Endometrial microvascular endothelial cells (primary cell): Measurements from ENCODE around the gene THRB. TPM values are rescaled to one million over a fixed set of nuclear protein-coding genes. Genes with fewer than 3 reads are reported as not detected.

ENCODE experiments used
- in situ Hi-C: cut with HindIII; loops from 2 replicates; pipeline ENCODE4 v1.10.0; 2017; ENCODE audit warnings: low sequenced_read_pairs, low pct_unique_long_range_greater_than_20kb; ENCODE audit errors: inconsistent ontology term
- total RNA-seq: library from RNA; depleted of rRNA; stranded (reverse); fragments of >200 nt; gene quantifications from one replicate; pipeline ENCODE4 v1.2.3, GENCODE V29; 2015; ENCODE audit errors: inconsistent ontology term

THRB gene
- total RNA-seq, 1 donor from 2014 or later: 7.1 TPM

DNA sequence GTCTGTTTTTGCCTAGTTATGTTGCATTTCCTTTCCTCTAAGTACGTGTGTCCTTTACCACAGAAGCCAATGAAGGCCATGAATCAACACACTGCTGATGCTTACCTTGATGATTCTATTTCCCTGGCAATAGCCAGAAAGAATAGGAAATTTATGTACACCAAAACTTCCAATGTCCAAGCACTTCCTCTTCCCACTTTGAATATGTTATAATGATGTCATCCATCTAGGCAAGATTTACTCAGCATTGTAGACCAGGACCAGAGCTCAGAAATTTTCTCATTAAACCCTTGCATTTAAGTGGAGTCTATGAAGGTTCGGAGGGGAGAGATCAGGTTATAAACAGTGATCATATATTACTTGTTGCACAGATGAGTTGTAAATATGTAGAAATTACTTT, 126.0 kb downstream of the THRB start:
- in situ Hi-C loops: no loop called here

DNA sequence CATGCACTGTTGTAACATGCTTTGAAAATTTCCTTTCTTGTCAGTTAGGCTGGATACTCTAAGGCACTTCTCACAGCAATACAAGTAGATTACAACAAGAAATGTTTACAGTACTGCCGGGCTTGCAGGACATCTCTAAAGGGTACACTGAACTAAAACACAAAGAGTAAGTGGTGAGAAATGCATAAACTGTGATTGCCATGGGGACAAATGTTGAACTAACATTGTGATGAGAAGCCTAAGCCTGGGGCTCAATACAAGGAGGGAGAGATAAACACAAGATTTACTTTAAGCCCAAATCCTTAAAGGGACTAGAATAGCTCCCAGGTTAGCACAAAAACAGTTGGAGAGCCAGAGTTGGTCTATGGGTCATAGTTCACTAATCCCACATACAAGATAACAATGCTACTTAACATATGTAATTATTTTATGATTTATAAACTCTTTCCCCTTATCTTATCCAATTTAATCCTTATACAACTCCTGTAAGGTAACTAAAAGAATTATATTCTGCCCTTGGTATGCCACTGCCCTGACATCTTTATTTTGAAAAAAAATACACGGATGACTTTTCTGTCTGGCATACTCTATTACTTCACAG, 126.9 kb downstream of the THRB start:
- in situ Hi-C loops: no loop called here

DNA sequence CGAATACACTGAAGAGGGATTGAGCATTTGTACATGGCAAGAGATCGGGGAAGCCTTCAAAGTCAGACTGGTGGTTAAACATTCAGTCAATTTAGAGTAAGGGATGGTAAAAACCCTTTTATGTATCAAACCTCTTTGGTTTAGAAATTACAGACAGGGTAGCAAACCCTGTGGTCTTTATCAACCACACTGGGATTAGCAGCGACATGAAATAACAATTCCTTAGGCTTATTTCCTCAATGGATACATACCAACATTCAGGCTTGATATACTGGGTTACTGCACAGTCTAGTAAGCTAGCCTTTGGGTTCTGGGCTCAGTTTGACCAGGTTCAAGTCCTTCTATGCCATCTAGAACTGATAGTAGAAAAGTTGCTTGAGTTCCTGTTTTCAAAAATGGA, 127.4 kb downstream of the THRB start:
- in situ Hi-C loops: no loop called here

DNA sequence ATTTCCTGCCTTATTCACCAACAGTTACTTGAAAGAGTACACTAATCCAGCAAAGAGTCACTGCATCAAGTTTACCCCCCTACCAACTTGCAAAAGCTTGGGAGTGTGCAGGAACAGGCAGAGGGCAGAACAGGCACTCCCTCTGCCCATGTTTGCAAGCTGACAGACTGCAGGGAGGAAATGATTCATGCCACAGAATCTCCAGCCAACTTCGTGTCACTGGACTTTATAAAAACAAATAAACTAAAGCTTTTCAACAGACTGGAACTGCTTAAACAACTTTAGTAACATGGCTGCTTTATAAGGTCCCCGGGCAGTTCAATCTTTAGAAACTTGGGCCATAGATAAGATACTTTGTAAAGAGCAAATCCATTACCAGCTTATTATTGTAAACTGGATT, 129.5 kb downstream of the THRB start:
- in situ Hi-C loops: no loop called here

DNA sequence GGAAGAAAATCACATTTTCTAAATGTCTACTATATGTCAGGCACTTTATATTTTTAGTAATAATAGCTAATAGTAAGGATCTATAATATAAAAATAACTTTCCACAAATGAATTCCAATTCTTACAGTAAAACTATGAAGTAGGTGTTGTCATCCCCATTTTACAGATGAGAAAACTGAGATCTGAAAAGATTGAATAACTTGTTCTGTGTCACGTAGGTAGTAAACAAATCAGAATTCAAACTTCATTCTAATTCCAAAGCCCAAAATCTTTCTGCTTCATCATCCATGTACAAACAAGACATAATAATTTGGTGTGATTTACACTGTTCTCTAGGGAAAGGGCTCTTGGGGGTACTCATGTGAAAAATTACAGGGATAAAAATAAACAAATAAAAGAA, 130.3 kb downstream of the THRB start:
- in situ Hi-C loops: no loop called here

DNA sequence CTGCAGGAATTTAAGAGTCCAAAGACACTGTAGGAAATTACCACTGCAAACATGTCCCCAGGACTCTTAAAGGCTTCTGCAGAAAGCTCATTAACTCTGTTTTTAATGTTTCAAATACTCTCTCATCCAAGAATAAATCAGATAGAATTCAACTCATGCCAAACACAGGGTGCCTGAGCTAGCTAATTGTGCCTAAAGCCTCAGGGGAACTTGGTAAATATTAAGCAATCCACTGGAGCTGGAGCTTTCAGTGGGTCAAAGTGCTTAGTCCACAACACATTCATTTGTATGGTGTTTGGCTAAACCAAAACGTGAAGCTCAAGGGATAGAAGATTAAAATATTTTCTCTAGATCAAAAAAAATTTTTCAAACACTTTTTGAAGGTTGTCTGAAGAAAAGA, 131.4 kb downstream of the THRB start:
- in situ Hi-C loops: no loop called here

DNA sequence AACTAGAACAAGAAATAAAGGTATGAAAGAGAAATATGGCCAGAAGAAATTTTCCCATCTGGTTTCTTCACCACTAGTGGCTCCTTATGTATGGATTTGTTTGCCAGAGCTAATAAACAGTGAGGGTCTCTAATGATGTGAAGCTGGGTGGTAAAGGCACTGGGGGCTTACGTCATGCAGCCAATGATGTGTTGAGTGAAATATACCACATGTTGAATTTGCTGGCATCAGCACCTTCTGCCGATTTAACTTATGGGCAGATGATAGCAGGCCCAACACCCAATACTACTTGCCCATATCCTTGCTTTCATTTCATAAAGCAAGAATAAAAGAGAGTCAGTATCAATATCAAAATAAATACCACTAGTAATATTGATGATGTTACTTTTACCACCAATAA, 133.0 kb downstream of the THRB start:
- in situ Hi-C loops: no loop called here

DNA sequence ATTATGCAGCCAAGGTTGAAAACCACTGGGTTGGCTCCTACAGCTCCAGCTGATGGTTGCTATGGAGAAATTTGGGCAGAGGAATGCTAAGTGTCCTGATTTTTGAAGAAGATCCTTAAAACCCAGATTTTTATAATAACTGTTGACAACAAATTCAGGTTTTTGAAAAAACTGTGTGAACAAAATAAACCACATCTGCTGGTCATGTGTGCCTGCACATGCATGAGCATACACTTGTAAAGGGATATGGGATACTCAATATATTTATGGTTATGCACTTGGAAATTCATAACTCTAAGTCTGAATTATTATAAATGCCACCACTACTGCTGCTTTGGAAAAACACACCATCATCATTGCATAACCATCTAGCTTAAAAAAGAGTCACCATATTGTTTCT, 133.7 kb downstream of the THRB start:
- in situ Hi-C loops: no loop called here

DNA sequence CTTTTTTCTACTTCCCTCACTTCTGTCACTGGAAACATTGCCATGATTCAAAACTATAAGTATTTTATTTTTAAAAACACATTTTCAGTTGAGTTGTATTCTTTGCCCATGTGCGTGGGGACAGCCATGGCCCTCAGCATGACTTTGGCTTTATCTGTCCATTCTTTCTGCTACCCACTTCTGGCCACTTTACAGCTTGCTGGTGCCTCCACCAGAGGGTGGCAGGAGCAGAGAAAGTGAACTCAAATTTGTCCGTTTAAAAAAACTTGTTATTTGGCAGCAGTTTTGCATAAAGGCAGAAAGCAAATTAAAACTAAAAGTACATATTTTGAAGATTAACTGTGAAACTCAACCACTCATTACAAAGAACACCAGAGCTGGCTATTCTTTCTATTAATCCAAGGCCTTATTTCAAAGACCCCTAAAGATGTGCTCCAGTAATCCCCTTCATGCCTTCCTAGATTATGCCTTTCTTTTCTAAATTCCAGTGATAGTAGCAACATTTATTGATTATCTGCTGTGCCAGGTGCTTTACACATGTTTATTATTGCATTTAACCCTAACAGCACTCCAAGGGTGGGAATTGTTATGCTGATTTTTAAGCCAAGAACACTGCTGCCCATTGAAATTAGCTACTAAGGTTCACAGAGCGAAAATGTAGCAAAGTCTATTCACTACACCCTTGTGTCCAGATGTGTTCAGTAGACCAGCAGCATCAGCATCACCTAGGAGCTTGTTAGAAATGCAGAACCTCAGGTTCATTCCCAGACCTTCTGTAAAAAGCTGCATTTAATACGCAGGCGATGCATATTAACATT, 134.8 kb downstream of the THRB start:
- in situ Hi-C loops: no loop called here

DNA sequence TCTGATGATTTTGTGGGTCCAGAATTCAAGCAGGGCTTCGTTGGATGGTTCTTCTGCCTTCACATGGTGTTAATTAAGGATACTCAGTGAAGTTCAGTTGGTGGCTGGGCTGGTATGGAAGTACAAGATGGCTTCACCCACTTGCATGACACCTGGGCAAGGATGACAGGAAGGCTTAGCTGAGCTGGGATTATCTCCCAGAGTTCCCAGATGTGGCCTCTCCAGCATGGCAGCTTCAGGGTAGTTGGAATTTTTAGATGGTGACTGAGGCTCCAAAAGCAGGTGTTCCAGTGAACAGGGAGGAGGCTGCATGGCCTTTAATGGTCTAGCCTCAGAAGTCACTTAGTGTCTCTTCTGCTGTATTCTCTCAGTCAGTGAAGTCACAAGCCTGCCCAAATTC, 135.5 kb downstream of the THRB start:
- in situ Hi-C loops: no loop called here

DNA sequence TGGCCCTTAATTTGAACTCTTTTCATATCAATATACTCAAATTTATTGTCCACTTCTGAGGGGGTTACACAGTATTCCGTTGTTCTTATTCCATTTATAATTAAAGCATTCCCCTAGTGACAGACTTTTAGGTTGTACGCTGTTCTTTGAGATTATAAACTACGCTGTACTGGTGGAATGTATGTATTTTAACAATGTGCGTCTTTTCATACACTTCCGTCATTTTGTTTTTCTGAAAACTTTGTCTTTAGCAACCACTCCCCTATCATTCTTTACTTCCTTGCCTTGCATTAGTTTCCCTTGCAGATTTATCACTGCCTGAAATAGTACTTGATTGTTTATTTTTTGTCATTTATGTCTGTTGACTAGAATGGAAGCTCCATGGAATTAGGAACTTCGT, 137.0 kb downstream of the THRB start:
- in situ Hi-C loops: no loop called here

DNA sequence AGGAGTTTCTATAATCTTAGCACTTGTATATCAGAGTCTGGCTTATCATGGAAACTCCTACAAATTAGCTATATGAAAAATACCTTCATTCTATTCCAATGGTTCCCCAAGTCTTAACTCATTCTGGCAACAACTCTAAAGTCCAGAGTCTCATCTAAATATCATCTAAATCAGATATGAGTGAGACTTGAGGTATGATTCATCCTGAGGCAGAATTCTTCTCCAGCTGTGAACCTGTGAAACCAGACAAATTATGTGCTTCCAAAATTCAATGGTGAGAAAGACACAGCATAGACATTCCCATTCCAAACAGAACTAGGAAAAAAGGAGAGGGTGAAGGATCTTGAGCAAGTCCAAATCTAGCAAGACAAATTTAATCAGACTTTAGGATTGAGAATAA, 138.8 kb downstream of the THRB start:
- in situ Hi-C loops: no loop called here

DNA sequence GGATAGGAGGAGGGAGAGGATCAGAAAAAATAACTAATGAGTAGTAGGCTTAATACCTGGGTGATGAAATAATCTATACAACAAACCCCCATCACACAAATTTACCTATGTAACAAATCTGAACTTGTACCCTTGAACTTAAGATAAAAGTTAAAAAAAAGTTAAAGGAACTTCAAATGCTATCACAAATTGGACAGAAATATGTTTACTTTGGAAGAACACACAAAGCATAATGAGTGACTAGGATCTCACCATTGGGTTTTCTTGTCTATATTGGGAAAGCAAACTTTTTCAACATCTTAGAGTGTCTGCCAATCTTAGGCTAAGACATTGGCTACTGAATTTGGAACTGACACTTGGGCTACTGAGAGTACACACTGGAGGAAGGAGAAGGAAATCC, 140.4 kb downstream of the THRB start:
- in situ Hi-C loops: no loop called here

DNA sequence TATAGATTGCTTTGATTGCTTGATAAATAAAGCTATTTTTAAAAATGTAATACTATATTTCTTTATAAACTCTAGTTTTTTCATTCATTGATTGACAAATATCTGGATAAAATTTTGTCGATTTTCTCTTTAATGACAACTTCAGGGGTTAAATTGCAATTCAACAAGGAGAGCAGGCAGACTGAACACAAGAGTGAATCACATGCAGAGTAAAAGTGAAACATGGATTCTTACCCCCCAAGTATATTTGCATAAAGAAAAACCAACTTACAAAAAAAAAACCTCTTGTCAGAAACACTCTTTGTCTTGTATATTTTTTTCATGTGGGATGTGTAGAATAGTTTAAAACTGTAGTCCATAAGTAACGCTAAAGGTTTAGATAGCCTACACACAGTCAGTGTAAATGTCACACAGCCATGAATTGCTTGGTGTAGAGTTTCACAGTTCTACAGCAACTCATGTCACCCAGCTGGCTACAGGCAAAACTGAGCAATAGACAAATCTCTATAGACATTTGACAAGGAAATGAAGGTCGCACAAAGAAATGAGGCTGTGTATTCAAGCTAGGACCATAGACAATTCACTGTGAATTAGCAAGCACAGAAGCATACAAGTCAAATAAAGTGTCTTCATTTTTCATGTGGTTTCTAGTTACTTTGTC, 141.6 kb downstream of the THRB start:
- in situ Hi-C loops: no loop called here

DNA sequence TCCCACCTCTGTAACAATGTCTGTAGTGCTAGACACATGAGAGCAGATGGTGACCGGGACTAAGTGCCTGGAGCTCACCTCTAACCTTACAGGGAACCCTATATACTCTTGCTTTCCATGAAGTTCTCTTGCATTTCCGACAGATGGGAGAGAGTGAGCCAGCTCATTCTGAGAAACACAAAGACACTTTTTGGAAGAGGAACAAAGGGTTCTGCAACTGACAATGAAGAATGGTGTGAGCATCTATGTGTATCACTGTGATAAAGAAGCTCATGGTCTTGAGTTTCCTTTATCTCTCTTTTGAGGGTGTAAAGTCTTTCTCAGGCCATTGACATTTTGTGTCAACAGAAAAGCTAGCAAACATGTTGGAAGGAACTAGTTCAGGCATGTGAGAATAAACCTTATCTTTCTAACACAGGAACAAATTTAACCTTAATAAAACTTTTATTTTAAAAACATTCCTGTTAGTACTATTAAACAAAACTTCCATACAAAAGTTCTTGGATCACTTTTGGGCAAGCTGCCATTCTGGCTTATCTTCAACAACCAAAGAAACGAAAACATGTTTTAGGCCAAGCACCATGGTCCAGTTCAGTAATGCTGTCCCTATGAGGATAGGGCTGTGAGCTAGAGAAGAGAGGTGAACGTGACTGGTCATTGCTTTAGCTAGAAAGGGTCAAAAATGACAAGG, 142.7 kb downstream of the THRB start:
- in situ Hi-C loops: no loop called here

DNA sequence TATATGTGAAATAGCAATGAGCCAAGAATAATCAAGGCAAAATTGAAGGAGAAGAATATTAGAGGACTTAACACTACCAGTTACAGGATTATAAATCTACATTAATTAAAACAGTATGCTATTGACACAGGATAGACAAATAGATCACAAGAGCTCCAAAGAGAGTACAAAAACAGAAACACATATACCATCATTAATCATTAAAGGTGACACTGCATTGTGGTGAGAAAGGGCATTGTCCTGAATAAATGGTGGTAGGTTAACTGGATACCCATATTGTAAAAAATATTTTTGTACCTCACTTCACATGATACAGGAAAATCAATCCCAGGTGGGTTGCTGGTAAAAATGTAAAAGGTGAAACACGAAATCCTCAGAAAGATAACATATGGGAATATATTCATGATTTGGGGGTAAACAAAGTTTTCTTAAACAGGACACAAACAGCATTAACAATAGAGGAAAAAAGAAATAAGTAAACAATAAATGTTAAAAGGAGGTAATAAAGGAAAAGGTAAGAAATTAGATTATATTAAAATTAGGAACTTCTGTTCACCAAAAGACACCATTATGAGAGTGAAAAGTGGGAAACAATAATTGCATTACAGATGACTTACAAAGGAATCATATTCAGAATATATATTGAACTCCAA, 145.2 kb downstream of the THRB start:
- in situ Hi-C loops: no loop called here

DNA sequence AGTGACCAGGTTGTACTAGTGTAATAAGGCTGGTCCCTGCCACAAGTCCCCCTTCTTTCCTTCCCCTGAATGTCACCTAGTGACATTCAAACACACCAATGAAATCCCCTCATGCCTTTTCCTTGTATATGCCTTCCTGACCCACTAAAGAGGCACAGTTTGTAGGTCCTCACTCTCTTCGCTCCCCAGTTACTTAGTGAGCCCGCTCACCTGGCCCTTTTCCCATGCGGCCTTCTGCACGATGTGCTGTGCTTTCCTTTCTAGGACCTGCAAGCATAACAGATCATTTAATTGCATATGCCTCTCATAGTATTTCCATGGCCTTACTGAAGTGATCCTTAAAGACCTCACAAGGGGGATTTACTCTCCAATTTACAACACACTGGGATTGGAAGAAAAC, 146.3 kb downstream of the THRB start:
- in situ Hi-C loops: no loop called here

DNA sequence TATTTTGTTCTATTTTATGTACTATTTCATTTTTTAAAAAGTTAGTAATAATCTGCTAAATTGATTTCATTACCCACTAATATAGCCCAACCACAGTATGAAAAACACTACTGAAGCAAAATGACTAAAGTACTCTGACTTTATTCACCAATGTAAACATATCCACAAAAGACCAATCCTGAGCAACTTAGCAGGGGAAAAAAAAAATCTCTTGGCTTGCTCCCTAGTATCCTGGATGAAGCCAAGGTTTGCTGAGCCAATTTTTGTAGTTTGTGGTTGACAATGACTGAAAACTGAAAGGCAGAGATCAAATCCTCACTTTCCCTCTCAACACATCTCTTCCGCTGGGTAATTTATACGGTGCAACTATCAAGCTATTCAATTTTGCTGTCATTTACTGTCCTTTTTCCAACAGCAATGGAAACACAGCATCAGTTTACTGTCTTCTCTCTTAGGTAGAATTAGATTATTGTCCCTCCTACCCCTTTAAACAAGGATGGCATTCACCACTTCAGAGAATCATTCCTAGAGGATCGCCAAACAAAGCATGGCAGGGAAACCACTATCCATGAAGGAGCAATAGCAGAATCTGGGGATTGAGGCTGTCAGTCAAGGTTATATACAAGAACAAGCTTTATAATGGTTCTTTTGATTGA, 149.7 kb downstream of the THRB start:
- in situ Hi-C loops: no loop called here
